Nucleus accumbens (tissue), 56 donors: ENCODE data around the gene MYEOV.

Experiments
- DNase-seq, 56 donors: peaks; one replicate each; lab custom pipeline; 2025; lab: John Stamatoyannopoulos, UW

Gene MYEOV

GRCh38 chr11:69335007-69335780 is 41.2 kb downstream of the MYEOV start:
- DNase-seq, result no peak

DNA sequence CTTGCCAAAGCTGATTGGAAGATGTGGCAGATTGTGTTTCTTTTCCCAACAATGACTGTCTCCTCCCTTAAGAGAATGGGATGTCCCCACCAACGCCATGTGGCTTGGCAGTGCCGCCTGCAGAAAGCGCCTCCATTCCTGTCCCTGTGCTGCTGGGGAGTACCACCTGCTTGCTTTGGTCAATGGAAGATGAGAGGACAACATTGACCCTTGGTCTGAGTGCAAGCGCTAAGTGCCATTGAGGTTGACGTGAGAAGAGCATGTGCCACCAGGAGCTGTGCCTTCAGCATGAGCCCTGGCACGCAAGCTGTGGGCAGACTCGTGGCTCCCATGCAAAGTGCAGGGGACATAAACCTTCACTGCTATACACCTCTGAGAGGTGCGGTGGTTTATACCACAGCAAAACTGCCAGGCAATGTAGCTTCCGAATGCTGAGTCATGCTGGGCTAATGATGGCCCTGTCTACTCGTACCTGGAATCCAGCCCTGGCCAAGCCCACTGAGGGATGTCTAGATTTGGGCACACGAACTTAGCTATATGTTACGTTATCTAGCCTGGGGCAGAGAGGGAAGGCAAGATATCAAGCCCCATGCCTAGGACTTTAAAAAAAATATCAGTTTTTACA is 41.9 kb downstream of the MYEOV start:
- DNase-seq, result no peak

DNA sequence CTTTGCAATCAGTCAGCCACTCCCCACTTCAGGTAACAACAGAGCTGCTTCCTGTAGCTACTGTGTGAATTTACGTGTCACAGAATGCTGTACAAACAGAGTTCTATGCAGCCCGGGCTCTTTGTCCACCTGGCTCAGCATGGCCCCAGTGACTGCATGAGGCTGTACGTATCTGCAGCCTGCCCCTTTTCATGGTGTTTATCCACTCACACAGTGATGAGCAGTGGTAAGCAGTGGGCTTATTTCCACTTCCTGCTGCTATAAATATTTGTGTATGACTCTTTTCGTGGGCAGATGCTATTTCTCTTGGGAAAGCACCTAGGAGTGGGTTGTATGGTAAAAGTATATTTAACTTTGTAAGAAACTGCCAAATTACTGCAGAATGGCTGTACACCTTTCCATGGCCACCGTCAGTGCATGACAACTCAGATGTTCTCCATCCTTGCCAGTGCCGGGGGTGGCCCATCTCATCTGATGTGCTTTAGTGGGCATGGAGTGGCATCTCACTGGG is 43.3 kb downstream of the MYEOV start:
- no peak for DNase-seq

- no peak for DNase-seq
Measured at GRCh38 chr11:69339041-69339733, 45.2 kb downstream of the MYEOV start.

DNA sequence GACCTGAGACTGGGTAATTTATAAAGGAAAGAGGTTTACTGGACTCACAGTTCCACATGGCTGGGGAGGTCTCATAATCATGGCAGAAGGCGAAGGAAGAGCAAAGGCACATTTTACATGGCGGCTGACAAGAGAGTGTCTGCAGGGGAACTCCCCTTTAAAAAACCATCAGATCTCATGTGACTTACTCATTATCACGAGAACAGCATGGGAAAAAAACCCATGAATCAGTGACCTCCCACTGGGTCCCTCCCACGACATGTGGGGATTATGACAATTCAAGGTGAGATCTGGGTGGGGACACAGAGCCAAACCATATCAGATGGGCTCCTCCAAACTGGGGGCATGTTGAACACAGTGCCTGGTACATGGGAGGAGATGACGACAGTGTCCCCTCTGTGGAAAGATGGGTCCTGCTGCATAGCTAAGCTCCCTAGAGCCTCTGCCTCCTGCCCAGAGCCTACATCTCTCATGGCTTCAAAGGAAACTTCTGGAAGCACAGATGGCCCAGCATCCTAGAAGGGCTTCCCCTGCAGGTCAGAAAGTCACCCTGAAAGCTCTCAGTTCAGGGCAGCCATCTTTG is 46.1 kb downstream of the MYEOV start:
- no peak for DNase-seq

DNA sequence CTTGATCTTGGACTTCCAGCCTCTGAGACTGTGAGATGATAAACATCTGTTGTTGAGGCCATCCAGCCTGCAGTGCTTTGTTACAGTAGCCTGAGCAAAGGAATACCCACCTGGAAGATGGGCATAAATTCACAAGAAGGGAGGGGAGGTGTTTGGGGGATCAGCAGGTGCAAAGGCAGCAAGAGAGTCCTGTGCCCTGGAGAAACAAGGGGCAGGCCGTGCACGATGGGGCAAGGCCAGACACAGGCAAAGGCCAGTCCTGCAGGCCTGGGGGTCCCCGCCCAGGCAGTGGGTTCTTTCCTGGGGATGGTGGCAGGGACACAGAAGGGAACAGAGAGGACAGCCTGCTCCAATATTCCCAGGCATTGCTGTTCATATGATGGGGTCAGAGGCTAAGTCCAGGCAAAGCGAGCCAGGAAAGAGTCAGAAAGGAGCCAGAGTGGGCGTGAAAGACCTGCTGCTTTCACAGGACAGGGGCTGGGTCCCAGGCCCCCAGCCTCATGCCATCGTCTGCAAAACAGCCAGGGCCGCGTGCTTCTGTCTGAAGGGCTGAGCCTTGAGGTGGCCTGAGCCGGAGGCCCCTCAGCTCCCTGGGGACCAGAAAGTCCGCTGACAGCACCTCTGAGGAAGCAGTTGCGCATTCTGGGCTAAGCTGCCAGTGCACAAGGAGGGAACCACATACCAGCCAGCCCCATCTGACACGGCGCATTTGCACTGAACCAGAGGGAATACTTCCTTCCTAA is 48.8 kb downstream of the MYEOV start:
- DNase-seq, result no peak

- DNase-seq, result no peak
Measured at GRCh38 chr11:69343401-69344321, 49.7 kb downstream of the MYEOV start.

DNA sequence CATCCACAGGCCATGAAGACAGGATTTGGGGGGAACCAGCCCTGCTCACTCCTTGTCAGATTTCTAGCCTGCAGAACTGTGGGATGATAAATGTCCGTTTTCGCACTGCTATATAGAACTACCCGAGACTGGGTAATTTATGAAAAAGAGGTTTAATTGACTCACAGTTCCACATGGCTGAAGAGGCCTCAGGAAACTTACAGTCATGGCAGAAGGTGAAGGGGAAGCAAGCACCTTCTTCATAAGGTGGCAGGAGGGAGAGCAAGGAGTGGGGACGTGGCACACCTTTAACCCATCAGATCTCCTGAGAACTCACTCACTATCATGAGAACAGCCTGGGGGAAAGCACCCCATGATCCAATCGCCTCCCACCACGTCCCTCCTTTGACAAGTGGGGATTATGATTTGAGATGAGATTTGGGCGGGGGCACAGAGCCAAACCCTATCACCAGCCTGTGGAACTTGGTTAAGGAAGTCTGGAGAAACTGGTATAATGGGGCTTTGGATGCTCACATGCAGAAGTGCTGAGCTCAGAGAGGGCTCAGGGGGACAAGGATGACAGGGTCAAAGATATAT is 50.7 kb downstream of the MYEOV start:
- DNase-seq, result no peak
